COLO668 (cell line): ENCODE data around the gene GAB2.
"Not testable (repeated sequence)": the region's sequence is repeated elsewhere in the genome, so short reads cannot be mapped to it uniquely, and the experiment has no call there.

Experiments used
- DNase-seq: peaks from one replicate; lab custom pipeline; 2025; ENCODE audit not compliant: unreplicated experiment; lab: John Stamatoyannopoulos, UW

The GAB2 gene

DNA sequence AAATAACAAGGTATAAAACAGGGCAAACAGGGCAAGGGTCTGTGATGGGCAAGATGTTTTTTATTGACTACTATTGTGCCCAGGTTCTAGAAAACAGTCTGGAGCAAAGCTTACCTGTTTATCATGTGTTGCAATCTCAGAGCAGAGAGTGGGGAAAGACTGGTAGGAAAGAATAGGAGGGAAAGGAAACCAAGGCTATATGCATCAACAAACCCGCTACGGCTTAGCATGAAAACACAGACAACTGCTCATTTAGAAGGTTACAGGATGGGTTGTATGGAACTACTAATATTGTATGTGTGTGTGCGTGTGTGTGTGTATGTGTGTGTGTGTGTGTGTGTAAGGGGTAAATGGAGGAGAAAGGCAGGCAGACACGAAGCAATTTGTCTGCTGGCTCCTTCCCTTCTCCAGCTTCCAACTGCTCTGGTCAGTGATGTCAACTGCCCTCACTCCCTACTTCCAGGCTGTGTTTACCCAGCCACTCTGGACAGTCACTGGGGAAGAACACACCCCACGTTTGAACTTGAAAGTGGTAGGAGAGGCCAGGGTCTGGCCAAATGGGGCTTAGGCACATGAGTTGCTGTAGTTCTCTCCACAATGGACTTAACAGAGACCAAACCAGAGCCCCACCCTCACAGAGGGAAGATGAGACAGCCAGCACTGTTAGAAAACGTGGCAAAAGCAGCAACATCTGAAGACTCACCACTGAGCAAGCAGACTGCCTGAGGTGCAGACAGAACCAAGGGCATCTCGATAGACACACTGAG, 47.0 kb downstream of the GAB2 start:
- no peak for DNase-seq

DNA sequence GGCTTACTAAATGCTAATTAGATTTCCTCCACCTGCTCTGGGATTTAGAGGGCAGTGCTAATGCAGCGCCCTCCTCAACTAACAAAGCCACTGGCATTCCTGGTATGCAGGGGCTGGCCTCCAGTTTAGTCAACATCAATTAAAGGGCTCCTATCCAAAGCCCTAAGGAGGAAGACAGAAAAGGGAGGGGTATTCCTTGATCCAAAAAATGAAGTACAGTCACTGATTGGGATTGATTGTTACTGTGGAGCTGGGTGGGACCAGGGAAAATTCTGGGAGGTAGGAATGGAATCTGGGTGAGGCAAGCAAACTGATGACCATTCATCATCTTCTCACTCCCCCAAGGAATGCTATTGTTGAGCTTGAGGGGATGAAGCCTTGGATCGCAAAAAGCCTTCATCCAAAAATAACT, 52.2 kb downstream of the GAB2 start:
- no peak for DNase-seq

DNA sequence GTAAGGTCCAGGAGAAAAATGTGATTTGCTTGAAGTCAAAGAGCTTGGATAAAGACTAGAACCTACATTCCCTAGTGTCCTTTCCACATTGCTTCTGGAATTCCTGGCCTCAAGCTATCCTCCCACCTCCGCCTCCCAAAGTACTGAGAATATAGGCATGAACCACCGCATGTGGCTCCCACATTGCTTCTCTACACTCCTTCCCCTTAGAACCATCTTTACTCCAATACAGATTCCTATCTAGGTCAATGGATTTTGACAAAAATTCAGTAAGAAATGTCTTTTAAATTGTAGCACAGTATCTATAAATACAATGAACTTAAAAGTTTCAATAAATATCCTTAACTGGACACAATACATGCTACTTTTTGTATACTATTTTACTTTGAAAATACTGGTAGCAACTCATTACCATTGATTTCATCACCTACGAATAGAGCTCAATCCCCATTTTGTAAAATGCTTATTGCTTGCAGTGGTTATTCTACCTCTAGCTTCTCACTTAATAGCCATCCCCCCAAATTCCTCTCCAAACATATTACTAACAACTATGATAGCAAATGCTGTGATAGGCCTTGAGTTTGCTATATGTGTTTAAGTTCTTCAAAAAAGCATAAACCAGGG, 53.4 kb downstream of the GAB2 start:
- no peak for DNase-seq

DNA sequence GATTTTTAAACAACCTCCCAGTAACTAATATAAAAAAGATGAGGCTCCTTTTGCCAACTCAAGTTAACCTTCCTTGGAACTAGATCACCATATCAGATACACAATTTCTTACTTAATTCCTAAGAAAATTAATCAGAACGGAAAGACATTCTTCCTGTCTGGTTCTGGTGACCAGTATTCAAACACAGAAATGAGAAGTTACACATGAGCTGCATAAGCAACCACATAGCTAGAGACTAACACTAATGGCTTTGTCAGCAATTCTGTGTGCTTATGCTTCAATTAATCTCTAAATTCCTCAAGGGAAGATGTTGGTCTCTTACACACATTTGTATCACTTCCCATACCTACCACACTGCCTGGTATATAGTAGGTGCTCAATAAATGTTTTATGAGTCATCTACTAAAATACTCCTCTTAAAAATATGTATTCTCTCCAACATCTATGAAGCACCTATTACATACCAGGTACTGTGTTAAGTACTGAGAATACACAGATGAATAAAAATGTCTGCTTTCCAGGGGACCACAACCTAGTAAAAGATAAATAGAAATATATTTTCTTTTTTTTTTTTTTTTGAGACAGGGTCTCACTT, 54.5 kb downstream of the GAB2 start:
- DNase-seq: no peak

DNA sequence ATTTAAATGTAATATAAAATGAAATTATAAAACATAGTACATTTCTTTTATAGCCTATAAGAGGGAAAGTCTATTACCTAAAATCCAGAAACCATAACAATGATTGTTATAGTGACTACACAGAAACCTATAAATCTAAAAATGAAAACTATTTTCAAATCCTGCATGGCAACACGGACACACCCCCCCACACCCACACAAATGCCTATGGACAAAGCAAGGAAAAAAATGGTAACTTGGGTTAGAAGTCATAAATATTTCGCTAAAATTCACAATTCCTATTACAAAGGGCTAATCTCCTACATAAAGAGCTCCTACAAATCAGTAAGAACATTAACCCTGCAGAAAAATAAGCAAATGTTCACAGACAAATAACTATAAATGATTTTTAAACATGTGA, 56.4 kb downstream of the GAB2 start:
- no peak for DNase-seq

DNA sequence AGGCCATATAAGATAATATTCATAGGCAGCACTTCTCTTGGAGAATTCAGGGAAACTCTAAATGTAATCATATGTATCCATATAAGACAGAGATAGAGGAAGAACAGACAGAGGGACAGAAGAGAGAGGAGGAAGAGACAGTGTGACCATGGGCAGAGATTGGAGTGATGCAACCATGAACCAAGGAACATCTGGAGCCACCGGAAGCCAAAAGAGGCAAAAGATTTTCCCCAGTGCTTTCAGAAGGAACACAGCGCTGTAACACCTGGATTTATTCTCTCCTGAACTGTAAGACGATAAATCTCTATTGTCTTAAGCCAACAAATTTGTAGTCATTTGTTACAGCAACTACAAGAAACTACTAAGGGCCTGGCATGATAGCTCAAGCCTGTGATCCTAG, 57.7 kb downstream of the GAB2 start:
- no peak for DNase-seq

DNA sequence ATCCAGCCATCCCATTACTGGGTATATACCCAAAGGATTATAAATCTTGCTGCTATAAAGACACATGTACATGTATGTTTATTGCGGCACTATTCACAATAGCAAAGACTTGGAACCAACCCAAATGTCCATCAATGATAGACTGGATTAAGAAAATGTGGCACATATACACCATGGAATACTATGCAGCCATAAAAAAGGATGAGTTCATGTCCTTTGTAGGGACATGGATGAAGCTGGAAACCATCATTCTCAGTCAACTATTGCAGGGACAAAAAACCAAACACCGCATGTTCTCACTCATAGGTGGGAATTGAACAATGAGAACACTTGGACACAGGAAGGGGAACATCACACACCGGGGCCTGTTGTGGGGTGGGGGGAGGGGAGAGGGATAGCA, 59.7 kb downstream of the GAB2 start:
- DNase-seq: not testable (repeated sequence)

DNA sequence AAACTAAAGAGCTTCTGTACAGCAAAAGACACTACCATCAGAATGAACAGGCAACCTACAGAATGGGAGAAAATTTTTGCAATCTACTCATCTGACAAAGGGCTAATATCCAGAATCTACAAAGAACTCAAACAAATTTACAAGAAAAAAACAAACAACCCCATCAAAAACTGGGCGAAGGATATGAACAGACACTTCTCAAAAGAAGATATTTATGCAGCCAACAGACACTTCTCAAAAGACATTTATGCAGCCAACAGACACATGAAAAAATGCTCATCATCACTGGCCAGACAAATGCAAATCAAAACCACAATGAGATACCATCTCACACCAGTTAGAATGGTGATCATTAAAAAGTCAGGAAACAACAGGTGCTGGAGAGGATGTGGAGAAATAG, 60.2 kb downstream of the GAB2 start:
- DNase-seq: not testable (repeated sequence)

DNA sequence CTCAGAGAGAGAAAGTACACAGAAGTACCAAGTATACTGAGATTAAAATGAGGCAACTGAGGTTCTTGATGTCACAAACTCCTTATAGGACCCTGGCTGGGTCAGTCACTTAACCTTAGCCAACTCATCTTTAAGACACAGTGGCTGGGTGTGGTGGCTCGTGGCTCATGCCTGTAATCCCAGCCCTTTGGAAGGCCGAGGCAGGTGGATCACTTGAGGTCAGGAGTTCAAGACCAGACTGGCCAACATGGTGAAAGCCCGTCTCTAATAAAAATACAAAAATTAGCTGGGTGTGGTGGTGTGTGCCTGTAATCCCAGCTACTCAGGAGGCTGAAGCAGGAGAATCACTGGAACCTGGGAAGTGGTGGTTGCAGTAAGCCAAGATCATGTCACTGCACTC, 61.9 kb downstream of the GAB2 start:
- DNase-seq: not testable (repeated sequence)

DNA sequence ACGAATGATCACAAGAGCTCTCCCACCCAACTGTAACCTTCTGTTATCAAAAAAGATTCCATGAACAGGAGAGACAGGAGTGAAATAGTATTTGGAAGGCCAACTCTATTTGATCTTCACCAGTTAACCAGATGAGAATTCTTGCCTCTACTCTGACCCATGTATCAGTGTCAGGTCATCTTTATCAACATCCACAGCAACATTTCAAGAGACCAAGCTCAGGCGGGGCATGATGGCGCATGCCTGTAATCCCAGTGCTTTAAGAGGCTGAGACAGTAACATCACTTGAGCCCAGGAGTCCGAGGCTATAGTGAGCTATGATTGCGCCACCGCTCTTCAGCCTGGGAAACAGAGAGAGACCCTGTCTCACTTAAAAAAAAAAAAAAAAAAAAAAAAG, 62.3 kb downstream of the GAB2 start:
- DNase-seq: no peak

DNA sequence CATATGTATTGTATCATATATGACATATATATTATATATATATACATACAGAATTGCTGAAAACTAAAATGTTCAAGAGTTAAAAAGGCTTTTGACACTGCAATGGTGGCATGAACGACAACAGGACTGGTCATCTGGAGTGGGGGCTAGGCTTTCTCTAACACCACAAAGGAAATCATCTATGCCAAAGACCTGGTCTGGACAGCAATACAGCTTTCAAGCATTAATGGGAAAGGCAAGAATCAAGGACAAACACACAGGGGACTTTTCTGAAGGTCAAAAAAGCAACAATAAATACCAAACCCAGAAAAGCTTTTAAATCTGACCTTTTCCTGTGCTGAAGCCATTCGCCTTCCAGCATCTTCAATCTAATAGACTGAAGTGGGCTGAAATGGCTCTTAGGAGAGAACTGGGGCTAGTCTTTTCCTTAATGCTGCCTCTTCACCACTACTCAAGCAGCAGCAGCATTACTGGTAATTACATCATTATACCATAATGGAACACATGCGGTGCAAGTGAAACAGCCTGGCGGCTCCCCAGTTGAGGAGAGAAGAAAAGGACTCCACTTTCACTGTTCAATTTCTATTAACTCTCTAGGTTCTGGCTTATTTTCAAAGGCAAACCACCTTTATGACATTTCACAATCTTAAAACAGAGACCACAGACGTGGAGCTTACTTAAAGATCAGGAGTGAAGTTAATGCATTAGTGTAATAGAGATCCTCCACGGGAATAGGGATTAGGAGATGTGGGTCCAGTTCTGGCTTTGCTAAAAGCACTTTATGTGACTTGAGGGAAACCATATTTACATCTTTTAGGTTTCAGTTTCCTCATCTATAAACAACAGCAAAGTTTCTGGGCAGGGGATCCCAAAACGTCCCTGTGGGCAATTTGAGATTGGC, 63.0 kb downstream of the GAB2 start:
- no peak for DNase-seq

DNA sequence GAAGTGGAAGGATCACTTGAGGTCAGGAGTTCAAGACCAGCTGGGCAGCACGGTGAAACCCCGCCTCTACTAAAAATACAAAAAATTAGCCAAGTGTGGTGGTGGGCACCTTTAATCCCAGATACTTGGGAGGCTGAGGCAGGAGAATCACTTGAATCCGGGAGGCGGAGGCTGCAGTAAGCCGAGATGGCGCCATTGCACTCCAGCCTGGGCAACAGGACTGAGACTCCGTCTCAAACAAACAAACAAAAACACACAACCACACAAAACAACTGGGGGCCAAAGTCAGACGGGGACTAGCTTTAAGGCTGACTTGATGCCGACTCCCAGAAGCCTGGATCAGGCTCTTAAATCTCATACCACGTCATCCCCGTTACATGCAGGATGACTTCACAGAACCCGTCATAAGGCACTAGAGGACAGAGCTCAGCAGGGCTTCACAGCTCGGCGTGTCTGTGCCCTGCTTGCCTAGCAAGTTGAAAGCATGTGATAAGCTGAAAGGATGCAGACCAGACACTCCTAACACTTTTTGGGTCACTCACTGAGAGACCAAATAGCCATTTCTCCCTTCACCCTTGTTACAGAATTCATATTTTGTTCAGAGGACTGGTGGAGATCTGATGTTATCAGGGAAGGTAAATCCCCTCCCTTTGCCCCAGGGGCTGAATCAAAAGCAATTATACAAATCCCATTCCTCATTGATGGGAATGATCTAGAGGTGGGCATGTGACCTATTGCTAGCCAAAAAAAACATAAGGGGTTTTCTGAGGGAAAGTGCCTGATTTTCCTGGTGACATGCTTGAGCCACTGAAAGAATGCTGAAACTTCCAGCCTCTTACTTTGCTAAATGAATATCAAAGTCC, 65.4 kb downstream of the GAB2 start:
- no peak for DNase-seq

DNA sequence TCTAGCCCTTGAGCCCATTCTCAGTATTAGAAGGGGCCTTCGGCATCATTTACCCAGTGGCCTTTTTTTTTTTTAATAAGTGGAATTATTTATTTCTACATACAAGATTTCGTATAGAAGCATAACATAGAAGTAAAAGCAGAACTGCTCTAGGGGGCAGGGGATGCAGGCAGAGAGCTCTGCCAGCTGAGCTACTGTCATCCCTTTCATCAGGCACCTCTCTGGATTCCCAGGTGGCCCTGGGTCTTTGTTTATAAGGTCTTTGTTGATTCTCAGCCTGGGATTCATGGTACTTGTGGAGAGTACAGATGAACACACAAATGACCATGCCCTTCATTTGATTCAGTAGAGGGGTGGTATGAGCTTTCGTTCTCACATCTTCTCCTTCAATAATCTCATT, 66.4 kb downstream of the GAB2 start:
- peak; percentile 12 for DNase-seq

DNA sequence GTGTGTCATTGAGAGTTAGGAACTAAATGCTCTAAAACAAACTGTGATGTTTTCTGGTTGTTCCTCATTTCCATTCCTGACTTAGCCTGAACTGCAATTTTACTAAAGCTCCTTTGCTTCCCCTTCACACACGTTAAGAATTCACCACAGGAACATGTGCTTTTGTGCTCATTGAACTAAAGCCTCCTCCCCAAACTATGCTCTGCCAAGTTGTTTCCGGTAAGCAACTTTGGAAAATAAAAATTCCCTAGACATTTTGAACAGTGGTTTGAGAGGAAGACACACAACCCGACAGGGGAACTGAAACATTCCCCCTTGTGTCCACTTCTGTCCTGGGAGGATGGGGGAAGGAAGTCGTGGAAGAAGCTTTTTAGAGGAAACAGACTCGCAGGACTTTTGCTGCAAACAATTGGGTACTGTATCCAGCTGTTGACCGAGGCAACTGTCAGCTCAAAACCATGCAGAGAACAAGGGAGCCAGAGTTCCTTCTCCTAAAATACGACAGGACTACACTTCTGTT, 66.9 kb downstream of the GAB2 start:
- DNase-seq: no peak

DNA sequence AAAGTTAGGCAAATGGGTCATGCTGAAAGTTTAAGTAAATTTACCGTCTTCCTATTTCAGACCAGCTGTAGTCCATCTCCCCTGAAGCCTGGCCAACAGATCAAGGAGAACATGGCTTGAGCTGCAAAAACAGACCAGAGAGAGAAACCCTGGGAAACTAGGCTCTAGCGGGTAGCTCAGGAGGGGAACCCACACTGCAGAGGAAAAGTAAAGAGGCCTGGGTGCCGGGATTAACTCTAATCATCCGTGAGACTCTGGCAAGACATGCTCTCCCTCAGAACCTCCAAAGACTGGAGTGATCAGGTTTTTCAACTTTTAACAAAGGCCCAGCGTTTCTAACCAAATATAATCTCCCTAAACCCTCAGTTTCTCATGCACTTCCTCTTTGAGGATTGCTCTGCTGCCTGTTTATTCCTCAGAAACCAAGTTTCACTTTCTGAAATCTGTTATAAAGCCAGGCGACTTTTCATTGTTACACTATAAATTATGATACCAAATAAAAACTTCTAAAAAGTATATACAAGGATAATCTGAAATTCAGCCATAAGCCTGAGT, 67.5 kb downstream of the GAB2 start:
- no peak for DNase-seq

DNA sequence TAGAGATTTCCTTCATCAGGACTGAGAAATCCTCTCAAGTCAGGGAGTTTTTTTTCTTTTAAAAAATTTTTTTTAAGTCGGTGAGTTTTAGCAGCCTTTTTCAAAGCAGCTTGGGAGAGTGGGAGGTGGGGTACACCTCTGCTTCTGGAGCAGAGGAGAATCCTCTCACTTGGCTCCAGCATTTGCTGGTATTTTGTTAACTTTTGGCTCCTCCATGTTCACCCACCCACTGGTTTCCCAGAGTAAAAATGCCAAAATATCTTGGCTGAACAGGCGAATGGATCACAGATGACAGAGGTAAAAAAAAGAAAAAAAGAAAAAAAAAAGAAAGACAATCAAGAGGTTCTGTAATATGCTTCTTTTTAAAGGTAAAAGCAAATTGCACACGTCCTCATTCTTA, 68.0 kb downstream of the GAB2 start:
- no peak for DNase-seq

DNA sequence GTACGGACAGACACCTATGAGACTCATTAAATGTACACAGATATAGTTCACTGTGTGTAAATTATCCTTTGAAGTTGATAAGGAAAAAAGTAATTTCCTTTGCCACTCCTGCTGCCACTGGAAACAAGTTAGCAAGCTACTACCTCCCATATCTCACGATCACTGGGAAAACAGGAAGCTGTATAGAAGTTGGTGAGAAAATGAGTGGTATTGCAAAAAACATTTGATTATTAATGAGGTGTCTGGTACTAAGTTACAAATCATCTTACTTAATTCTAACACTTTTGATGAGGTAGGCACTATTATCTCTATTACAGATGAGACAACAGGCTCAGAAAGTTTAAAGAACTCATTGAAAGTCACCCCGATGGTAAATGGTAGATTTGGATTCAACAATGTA, 68.5 kb downstream of the GAB2 start:
- DNase-seq: no peak

DNA sequence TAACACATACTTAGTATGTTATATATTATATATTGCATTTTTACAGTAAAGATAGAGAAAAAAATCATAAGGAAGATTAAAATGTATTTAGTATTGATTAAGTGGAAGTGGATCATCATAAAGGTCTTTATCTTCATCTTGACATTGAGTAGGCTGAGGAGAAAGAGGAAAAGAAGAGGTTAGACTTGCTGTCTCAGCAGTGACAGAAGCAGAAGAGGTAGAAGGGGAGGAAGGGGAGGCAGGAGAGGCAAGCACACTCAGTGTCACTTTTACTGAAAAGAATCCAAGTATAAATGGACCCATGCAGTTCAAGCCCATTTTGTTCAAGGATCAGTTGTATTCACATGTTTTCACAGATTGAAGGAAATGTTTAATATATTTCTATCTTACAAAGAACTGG, 69.7 kb downstream of the GAB2 start:
- DNase-seq: no peak

DNA sequence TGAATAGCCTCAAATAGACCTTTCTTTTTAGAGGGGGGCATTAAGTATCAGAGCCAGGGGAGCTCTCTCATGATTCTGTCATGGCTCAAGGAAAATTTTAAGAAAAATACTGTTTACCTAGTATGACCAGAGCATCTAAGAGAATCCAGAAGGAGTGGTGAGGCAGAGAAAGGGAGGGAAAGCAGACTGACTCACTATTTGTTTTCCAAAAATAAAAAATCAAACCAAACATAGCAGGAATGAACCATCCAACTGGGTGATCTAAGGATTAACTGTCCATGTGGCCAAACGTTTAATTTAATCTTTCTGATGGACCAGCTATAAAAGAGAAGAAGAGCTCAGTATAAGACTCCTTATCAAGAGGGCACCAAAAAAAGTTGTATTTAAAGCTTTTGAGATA, 70.8 kb downstream of the GAB2 start:
- no peak for DNase-seq

DNA sequence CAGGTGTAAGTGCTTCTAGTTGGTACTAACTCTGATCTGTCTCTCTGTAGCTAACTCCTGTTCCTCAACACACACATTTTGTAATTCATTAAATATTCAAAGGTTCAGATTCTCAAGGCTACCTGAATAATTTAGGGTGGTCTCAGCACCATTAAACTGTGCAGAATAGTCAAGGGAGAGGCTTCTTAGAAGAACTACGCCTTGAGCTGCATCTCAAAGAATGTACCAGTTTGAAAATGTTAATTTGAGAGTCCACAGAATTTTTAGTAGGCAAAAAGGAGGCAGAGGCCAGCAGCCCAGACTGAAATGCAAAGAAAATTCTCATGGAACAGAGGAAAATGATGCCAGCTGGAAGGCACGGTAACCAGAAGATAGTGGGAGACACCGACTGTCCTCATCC, 72.2 kb downstream of the GAB2 start:
- DNase-seq: no peak
